ENCODE results near the gene BCLAF1.
"Not testable (repeated sequence)": the region's sequence is repeated elsewhere in the genome, so short reads cannot be mapped to it uniquely, and the experiment has no call there.

BCLAF1 gene

DNA sequence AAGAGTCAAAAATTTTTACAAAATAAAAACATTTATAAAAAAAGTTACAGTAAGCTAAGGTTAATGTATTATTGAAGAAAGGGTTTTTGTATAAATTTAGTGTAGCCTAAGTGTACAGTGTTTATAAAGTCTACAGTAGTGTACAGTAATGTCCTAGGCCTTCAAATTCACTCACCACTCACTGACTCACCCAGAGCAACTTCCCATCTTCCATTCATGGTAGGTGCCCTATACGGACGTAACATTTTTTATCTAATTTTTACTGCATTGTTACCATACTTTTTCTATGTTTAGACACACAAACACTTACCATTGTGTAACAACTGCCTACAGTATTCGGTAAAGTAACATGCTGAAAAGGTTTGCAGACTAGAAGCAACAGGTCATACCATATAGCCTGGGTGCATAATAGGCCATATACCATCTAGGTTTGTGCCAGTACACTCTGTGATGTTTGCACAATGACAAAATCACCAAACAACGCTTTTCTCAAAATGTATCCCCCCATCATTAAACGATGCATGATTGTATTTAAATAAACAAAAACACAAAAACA lies 45.5 kb downstream of the BCLAF1 start:
- no peak for FAIRE-seq

DNA sequence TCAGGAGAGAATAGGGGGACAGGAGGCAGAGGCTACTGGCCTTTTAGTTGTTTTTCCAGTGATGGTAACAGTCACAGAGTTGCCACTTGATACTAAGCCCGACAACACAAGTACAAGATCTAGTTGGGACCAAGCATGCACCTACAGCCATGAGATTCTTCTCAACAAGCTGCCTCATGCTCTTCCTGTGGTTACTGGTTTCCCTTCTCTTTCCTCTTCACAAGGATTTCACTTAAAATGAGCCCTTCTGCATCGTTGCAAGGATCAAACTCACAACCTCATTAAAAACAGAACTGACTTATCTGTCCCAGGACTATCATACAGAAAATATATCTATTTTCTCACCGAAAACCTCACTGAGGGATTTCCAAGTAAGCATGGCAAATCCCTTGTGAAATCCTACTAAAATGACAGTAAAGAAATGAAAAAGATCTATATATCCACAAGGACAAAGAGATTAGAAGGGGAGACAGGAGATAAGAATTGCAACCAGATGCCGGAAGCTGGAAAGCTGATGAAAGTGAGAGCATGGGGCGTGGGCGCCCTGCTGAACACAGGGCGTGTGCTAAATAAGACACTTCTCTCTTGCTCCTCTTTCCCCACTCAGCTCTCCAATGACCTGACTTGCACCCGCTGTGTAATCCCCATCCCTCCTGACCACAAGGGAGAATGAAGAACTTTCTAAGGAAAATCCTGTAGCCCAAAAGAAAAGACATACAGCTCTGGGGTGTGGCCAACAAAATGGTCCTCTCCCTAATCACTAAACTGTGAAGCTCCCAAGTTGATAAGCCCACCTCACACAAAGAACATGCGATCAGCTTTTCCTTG lies 53.0 kb downstream of the BCLAF1 start:
- no peak for FAIRE-seq

GRCh38 chr6:136235233-136235564 lies 54.4 kb downstream of the BCLAF1 start:
- FAIRE-seq: no peak

- FAIRE-seq: no peak
Observed at GRCh38 chr6:136232701-136233100, 56.9 kb downstream of the BCLAF1 start.

DNA sequence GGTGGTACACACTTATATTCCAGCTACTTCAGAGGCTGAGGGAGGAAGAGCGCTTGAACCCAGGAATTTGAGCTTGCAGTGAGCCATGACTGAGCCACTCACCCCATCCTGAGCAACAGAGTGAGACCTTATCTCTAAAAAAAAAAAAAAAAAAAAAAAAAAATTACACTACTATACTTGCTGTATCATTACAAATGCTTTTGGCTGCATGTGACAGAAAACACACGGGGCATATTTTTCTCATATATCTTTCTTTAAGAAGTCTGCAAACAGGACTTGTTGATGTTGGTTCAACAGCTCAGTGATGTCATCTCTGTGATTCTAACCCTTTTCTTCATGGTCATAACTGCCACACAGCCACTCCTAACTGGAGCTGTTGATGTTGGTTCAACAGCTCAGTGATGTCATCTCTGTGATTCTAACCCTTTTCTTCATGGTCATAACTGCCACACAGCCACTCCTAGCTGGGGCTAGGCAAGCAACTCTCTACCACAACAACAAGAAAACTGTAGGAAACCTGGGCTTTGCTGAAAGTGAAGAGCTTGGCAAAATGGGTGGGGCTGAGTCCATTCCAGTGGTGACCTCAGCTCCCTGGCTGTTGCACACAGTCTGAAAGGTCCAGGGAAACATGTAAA lies 59.3 kb downstream of the BCLAF1 start:
- FAIRE-seq: no peak

DNA sequence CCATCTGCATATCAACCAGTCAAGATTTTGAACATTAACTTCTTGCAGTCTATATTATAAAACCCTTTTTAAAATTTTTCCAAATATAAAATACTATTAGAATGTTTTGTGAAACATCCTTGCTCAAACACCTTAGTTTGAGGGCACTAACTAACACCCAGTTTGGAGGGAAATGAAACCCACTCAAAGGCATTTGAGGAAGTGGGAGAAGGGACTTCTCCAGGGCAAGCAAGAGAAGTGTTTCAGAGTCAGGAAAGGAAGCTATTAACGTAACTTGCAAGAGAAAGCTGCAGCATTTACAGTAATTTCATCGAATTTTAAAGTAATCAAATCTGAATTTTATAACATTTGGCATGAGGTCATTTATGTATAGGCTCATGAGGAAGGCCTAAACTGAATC lies 60.8 kb downstream of the BCLAF1 start:
- FAIRE-seq: no peak

DNA sequence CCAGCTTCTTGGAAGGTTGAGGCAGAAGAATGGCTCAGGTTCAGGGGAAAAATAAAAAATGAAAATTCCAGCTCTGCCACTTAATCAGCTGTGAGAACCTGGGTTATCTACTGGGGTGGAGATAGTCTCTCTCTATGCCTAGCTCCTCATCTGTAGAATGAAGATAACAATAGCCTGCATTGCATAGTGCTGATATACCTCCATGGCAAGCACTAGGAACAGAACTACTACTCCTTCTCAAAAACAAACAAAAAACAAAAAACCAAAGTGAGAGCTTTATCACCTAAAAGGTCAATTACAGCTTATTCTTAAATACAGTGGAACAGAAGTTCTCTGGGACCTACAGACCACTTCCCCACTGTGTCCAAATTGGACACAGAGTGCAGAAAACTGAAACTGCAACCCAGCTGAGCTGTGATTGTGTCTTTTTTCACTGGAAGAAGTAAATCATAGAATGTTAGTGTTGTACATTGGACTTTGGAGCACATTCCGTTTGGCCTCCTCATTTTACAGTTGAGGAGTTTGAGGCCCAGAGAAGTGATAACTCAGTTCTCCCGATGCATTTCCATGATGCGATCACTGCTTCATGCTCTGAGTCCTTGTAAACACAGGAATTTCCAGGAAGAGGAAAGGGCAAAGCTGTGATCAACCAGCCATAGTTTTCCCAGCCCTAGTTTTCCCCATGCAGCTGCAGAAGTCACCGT lies 62.8 kb downstream of the BCLAF1 start:
- no peak for FAIRE-seq

DNA sequence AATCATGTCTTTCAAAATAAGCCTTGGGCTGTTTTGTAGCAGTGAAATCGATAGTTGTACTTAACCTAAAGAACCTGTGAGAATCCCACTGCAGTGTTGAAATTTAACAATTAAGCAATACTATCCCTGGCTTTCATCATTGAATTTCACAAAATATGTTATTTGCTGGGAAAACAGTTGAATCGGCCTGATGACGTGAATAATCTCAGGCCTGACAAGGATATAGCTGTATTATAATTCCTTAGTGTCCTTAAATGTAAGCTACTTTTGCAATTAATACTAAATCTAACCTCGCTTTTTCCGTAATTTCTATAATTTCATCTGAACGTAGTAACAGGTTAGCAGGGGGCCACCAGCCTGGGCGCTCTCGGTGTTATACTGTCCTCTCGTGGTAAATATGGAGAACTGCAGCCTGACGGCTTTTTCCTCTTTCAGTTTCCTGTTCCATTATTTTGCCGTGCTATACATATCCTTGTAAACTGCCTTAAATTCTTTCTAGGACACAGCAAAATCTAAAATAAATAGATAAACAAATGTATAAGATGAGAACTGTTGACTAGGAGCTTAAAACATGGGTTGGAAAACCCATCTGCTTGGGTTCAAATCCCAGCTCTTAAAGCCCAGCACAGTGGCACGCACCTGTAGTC lies 63.5 kb downstream of the BCLAF1 start:
- no peak for FAIRE-seq

DNA sequence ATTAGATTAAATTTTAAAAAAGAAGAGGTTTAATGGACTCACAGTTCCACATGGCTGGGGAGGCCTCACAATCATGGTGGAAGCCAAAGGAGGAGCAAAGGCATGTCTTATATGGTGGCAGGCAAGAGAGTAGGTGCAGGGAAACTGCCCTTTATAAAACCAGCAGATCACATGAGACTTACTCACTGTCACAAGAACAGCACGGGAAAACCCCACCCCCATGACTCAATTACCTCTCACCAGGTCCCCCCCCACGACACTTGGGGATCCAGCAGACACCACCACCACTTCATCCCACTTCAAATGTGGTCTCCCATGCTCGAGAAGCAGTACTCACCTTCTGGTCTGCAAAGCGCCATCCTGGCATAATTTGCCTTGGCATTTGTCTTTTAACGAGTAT lies 64.2 kb downstream of the BCLAF1 start:
- no peak for FAIRE-seq

- not testable (repeated sequence) for FAIRE-seq
Observed at GRCh38 chr6:136224974-136225373, 64.7 kb downstream of the BCLAF1 start.

- FAIRE-seq: no peak
Observed at GRCh38 chr6:136216503-136217401, 72.9 kb downstream of the BCLAF1 start.

DNA sequence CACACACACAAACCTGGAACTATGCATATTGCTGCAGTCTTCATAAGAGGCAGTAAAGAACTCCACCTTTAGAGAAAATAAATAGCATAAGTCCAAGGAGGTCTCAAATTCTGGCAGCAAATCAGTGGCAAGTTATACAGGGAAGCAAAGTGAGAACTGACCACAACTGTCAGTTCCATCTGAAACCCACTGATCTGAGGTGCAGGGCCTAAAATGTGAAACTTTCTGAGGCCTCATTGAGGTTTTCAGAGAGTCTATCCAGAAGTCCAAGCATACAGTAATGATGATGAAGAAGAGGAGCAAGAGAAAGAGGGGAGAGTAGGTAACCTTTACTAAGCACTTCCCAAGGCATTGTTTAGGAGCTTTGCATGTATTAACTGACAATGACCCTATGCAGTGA lies 75.8 kb downstream of the BCLAF1 start:
- no peak for FAIRE-seq

DNA sequence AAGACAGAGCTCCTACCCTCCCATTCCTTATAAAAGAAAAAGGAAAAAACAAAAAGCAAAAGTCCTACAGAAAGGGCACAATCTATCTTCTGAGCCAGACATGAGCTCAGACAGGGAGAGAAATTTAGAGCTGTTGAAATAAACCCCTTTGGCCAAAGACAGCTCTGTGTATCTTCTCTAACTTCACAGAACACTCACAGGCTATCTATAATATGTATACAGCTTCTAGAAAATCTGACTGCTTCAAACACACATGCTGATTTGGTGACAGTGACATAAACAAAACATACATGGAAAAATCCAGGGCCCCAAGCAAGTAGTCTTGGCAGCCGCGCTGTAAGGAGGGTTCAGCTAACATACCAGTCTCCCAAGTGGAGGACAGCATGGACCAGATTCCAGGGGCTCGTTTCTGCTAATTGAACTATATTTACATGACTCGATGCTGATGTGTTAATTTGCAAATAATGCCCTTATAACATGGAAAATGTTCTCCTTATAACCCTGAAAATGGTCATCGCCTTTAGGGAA lies 76.6 kb downstream of the BCLAF1 start:
- no peak for FAIRE-seq

- FAIRE-seq: no peak
Observed at GRCh38 chr6:136212608-136213007, 77.0 kb downstream of the BCLAF1 start.

DNA sequence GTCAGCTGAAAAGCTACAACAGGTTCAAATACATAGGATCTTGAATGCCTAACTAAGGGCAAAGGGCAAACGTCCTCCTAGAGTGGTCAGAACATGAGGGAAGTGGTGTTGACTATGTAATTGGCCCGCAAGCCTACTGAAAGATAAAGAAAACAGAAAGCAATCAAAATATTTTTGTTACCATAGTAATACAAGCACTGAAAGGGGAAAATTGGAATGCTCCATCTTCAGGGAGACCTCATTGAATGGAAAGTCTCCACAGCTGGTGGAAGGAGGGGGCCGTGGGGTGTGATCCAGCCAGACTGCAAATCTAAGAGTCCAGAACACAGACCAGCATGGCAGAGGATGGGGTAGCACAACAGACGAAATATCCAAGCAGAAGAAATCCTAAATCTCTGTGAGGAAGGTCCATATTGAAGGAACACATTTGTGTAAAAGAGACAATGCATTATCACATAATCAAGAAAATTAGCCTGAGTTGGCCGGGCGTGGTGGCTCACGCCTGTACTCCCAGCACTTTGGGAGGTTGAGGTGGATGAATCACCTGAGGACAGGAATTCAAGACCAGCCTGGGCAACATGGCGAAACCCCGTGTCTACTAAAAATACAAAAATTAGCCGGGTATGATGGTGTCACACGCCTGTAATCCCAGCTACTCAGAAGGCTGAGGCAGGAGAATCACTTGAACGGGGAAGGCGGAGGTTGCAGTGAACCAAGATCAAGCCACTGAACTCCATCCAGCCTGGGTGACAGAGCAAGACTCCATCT lies 79.1 kb downstream of the BCLAF1 start:
- FAIRE-seq: no peak

GRCh38 chr6:136209496-136209895 lies 80.2 kb downstream of the BCLAF1 start:
- no peak for FAIRE-seq

DNA sequence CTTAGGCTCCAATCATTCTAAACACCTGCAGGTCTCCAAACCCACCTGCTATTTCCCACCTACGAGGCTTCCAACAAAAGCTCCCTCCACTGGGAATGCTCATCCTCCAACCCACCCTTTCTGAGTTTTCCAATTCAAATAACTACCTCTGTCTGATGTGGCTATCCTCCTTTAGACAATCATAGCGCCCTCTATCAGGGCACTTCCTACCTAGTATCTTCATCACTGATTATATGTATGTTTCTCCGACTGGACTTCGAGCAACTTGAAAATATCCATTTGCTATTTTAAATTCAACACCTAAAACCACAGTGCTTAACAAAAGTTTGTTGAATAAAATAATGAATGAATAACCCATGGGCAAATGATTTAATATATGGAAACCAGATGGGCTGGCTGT lies 80.9 kb downstream of the BCLAF1 start:
- FAIRE-seq: no peak
